ENCODE results near the gene FAM120A. TPM values are rescaled to one million over a fixed set of nuclear protein-coding genes. Genes with fewer than 3 reads are reported as not detected.

Gene FAM120A
- total and polyA plus RNA-seq, 11 donors = 37.9 to 123 (median 113) TPM

DNA sequence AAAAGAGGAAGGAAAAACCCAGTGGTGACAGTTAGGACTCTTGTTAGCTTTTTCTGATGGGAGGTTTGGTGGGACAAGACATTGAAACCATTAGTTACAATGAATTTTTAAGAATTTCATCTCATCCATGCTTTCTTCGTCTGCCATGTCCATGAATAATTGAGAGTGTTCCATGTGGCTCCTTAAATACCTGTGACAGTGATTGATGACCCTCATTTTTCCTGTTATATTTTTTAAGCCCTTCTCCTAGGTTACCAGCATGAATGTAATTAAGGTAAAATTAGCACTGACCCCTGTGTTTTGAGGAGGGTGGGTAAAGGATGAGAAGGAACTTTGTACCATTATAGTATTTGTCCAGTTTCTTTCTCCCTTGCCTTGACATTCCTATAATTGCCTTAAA lies 101.4 kb downstream of the FAM120A start:
- Histone ChIP-seq H3K4me3 (no peak overlapping the region), H3K27ac (no peak overlapping the region), H3K4me1 (peaks cover 0 to 15% (median 2%) of the 10 kb centered on the region in 12 donors), H3K36me3 (peaks cover 0 to 97% (median 77%) of the 10 kb centered on the region in 9 donors), H3K27me3 (no peaks in the 10 kb centered on the region), H3K9me3 (no peaks in the 10 kb centered on the region)
- DNase-seq = no peak
- WGBS, 4 donors = 95 to 100% (median 98%) methylated on average over 1 of the region's 1 CpG
- TF ChIP-seq, protein P1, sequence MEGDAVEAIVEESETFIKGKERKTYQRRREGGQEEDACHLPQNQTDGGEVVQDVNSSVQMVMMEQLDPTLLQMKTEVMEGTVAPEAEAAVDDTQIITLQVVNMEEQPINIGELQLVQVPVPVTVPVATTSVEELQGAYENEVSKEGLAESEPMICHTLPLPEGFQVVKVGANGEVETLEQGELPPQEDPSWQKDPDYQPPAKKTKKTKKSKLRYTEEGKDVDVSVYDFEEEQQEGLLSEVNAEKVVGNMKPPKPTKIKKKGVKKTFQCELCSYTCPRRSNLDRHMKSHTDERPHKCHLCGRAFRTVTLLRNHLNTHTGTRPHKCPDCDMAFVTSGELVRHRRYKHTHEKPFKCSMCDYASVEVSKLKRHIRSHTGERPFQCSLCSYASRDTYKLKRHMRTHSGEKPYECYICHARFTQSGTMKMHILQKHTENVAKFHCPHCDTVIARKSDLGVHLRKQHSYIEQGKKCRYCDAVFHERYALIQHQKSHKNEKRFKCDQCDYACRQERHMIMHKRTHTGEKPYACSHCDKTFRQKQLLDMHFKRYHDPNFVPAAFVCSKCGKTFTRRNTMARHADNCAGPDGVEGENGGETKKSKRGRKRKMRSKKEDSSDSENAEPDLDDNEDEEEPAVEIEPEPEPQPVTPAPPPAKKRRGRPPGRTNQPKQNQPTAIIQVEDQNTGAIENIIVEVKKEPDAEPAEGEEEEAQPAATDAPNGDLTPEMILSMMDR (IDR thresholded peaks at IDR 0.05) = no peak
- no peak for TF ChIP-seq POLR2A (IDR thresholded peaks at IDR 0.05)
- intact Hi-C loops (cut with DNase I) = no loop called here
- ATAC-seq = no peak

DNA sequence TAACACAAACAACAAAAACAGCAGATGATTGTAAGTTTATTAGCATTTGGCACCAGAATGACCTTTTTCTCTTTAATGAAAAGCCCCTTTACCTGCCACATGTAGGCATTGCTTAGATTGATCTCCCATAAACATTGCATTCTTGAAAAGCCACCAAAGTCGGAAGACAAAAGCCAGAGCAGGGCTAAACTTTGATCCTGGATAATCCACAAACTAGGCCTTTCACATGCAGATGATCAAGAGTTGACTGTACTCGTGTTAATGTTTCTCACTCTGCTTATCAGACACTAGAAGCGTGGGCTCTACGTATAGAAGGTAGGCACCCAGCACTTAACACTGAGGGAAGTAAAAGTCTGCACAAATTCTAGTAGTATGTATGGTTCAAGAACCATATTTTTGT lies 103.9 kb downstream of the FAM120A start:
- intact Hi-C loops (cut with DNase I) = no loop called here
- H3K27ac ChIP-seq = no peak overlapping the region
- peaks cover 0 to 97% (median 92%) of the 10 kb centered on the region in 9 donors for H3K36me3 ChIP-seq
- ATAC-seq (no peak), DNase-seq (no peak)
- no peaks in the 10 kb centered on the region for H3K9me3 ChIP-seq
- no peak overlapping the region for H3K4me3 ChIP-seq
- 73 to 86% (median 78%) methylated on average over 4 of the region's 4 CpGs for WGBS, 4 donors
- H3K27me3 ChIP-seq = no peaks in the 10 kb centered on the region
- no peak for TF ChIP-seq POLR2A (IDR thresholded peaks at IDR 0.05)
- TF ChIP-seq, protein P1 (IDR thresholded peaks at IDR 0.05) = no peak
- H3K4me1 ChIP-seq = peaks cover 0 to 5% (median 0%) of the 10 kb centered on the region in 12 donors

DNA sequence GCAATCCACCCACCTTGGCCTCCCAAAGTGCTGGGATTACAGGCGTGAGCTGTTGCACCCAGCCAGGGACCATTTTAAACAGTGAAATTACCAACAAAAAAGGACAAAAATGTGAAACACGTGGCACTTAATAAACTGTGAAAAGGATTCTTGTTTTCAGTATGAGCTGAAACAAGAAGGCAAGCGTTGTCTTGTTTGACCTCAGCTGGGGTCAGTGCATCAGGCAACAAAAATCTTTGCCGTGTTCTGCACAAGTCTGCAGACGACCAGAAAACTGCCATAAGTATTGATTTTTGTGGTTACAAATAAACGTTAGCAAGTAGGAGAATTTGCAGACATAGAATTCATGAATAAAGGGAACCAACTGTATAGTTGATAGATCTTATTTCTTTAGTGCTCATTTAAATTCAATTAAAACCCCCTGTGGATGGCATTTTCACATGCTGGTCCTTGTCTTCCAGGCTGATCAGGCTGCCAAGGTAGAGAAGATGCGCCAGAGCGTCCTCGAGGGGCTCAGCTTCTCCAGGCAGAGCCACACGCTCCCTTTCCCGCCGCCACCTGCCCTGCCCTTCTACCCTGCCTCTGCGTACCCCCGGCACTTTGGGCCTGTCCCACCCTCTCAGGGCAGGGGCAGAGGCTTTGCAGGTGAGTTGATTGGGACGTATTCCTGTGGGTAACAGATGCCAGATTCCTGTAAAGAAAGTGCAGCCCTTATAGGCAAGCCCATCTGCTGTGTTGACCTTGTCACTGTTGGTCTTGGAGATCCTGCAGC lies 106.1 kb downstream of the FAM120A start:
- H3K27ac ChIP-seq = no peak overlapping the region
- no peaks in the 10 kb centered on the region for H3K9me3 ChIP-seq
- H3K27me3 ChIP-seq = no peaks in the 10 kb centered on the region
- DNase-seq = no peak
- H3K4me1 ChIP-seq = peaks cover 0 to 5% (median 0%) of the 10 kb centered on the region in 12 donors
- intact Hi-C loops (cut with DNase I) = no loop called here
- no peak for ATAC-seq
- 91 to 95% (median 94%) methylated on average over 15 of the region's 15 CpGs for WGBS, 4 donors
- TF ChIP-seq, protein P1 (IDR thresholded peaks at IDR 0.05) = no peak
- no peak for TF ChIP-seq POLR2A (IDR thresholded peaks at IDR 0.05)
- peaks cover 0 to 97% (median 92%) of the 10 kb centered on the region in 9 donors for H3K36me3 ChIP-seq
- no peak overlapping the region for H3K4me3 ChIP-seq

DNA sequence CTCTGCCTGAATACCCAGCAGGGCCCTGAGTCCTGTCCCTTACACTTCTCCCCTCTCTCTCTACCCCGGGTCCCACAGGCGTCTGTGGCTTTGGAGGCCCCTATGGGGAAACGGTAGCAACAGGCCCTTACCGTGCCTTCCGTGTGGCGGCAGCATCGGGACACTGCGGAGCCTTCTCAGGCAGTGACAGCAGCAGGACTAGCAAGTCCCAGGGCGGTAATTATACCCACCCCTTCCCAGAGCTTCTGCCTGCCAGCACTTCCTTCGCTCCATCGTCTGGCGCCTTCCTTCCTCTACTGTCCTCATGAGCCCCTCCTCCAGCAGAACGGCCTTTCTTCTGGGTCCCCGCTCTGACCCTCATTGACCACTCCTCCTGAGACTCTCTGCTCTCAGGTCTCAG lies 107.0 kb downstream of the FAM120A start:
- intact Hi-C loops (cut with DNase I) = no loop called here
- Histone ChIP-seq H3K36me3 (peaks cover 0 to 97% (median 92%) of the 10 kb centered on the region in 9 donors), H3K4me3 (no peak overlapping the region), H3K27ac (no peak overlapping the region), H3K4me1 (peaks cover 0 to 4% (median 0%) of the 10 kb centered on the region in 12 donors), H3K9me3 (no peaks in the 10 kb centered on the region), H3K27me3 (no peaks in the 10 kb centered on the region)
- WGBS, 4 donors = 83 to 89% (median 86%) methylated on average over 14 of the region's 14 CpGs
- DNase-seq (no peak), ATAC-seq (peak in 2 of 4 donors; percentile 22 to 31)
- TF ChIP-seq POLR2A (IDR thresholded peaks at IDR 0.05) = no peak
- TF ChIP-seq, protein P1 (IDR thresholded peaks at IDR 0.05) = no peak
